SK-N-MC (cell line): ENCODE results near the gene DAZAP1.
"Not testable (repeated sequence)": the region's sequence is repeated elsewhere in the genome, so short reads cannot be mapped to it uniquely, and the experiment has no call there.

Source experiments
- DNase-seq: peaks from one replicate; pipeline ENCODE4 v3.0.0-alpha.2; 2011; ENCODE audit warnings: low read depth, low spot score
- H3K27ac ChIP-seq: fragments of 200-600 bp; sonication (generic); 2 replicates; pipeline ENCODE4 v1.5.1; 2016; ENCODE audit warnings: mixed run types
- H3K36me3 ChIP-seq: fragments of 200-600 bp; sonication (generic); 2 replicates; pipeline ENCODE4 v1.6.1; 2017; ENCODE audit warnings: antibody characterized with exemption, low read length, mixed read lengths; ENCODE audit not compliant: insufficient read depth
- H3K4me3 ChIP-seq: fragments of 200-600 bp; sonication (generic); 2 replicates; pipeline ENCODE4 v1.5.1; 2016
- H3K9ac ChIP-seq: fragments of 200-600 bp; sonication (generic); 2 replicates; pipeline ENCODE4 v1.8.0; 2017; ENCODE audit warnings: mixed run types, mixed read lengths; ENCODE audit not compliant: insufficient read length
- H3K9me3 ChIP-seq: fragments of 200-600 bp; sonication (generic); 2 replicates; pipeline ENCODE4 v1.6.1; 2017; ENCODE audit warnings: low read depth, mild to moderate bottlenecking, antibody characterized with exemption, low read length, moderate library complexity, mixed read lengths
- EZH2 ChIP-seq: fragments of 200-600 bp; sonication (generic); IDR thresholded peaks from one replicate; pipeline ENCODE4 v1.6.1; 2017; ENCODE audit warnings: antibody characterized with exemption
- FOXP2 ChIP-seq: optimal IDR thresholded peaks from 2 replicates; pipeline ENCODE3; 2011; ENCODE audit warnings: mild to moderate bottlenecking, moderate library complexity; ENCODE audit not compliant: insufficient read depth; ENCODE audit errors: extremely low read length, control extremely low read depth
- POLR2AphosphoS5 ChIP-seq: IDR thresholded peaks from 2 replicates; pipeline ENCODE4 v1.6.1; 2012; ENCODE audit warnings: mild to moderate bottlenecking, low read depth, low read length, borderline replicate concordance

The DAZAP1 gene

DNA sequence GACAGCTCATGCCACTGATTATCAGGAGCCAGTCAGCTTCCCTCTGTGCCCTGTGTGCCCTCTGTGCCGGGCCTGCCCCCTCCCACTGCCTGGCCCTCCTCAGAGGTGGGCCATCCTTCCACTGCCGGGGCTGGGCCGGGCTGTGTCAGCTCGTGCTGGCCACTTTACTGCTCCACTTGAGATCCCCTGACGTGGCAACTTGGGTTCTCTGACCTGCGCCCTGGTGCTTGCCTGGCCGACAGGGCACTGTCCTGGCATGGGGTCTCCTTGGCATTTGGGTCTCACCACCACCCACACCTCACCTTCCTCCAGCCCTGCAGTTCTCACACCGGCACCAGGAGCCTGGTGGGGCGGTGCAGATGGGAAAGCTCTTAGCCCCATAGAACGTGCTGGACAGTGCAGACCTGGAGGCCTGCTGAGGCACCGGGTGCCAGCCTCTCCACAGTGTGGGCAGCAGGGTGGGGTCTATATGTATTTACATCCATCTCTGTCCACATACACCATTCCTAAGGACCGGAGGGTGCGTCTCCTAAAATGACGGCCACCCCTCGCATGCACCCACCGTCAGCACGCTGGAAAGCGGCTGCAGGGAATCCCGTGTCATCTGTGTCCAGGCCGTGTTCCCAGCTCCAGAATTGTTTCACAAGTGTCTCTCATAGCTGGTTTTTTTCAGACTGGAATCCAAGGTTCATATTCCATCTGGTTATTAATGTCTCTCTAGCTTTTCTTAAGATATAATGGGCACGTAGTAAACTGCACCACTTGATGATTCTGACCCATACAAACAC, 11.8 kb downstream of the DAZAP1 start:
- no peaks in the 10 kb centered on the region for H3K9me3 ChIP-seq
- no peak for DNase-seq
- no peak overlapping the region for H3K27ac ChIP-seq
- H3K4me3 ChIP-seq = no peak overlapping the region
- TF ChIP-seq EZH2 (no peak), POLR2AphosphoS5 (no peak), FOXP2 (no peak)
- no peak overlapping the region for H3K9ac ChIP-seq
- H3K36me3 ChIP-seq = peaks cover 76% of the 10 kb centered on the region

DNA sequence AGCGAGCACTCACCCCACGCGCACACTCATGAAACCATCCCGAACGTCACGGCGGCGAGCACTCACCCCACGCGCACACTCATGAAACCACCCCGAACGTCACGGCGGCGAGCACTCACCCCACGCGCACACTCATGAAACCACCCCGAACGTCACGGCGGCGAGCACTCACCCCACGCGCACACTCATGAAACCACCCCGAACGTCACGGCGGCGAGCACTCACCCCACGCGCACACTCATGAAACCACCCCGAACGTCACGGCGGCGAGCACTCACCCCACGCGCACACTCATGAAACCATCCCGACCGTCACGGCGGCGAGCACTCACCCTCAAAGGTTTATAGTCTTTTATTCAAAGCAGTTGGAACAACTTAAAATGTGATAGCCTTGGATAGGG, 12.7 kb downstream of the DAZAP1 start:
- H3K9ac ChIP-seq, H3K4me3 ChIP-seq, H3K9me3 ChIP-seq, DNase-seq, H3K27ac ChIP-seq: not testable (repeated sequence)
- H3K36me3 ChIP-seq = peaks cover 83% of the 10 kb centered on the region

- no peak for DNase-seq
- Histone ChIP-seq H3K4me3 (no peak overlapping the region), H3K27ac (0 out of 2 replicates have a peak overlapping the region, but pooled peaks have one; percentile 19), H3K9ac (no peak overlapping the region), H3K9me3 (no peaks in the 10 kb centered on the region), H3K36me3 (peaks cover 87% of the 10 kb centered on the region)
- no peak for TF ChIP-seq POLR2AphosphoS5
- TF ChIP-seq EZH2 = no peak
- TF ChIP-seq FOXP2 = no peak
Measured at GRCh38 chr19:1420590-1420989, 13.2 kb downstream of the DAZAP1 start.

GRCh38 chr19:1421218-1421957, 14.0 kb downstream of the DAZAP1 start:
- H3K27ac ChIP-seq = no peak overlapping the region
- H3K9ac ChIP-seq = no peak overlapping the region
- no peak for DNase-seq
- H3K4me3 ChIP-seq = no peak overlapping the region
- TF ChIP-seq EZH2 = no peak
- TF ChIP-seq POLR2AphosphoS5 = no peak
- H3K36me3 ChIP-seq = peaks cover 93% of the 10 kb centered on the region
- H3K9me3 ChIP-seq = no peaks in the 10 kb centered on the region

DNA sequence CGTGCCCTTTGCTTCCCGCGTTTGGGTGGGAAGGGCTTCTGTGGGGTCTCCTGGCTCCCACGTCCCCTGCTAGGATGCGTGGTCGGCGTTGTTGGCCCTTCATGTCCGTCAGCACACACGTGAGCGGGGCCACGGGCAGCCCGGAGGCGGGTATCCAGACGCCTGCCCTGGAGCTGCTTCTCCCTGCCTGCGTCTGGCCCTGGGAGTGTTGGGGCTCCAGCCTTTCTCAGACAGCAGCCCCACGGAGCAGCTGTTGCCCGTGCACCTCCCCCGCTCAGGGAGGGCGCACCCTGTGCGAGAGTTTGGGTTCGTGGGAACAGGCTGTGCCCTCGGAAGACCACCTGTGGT, 14.5 kb downstream of the DAZAP1 start:
- Histone ChIP-seq H3K4me3 (no peak overlapping the region), H3K9ac (no peak overlapping the region), H3K36me3 (peaks cover 92% of the 10 kb centered on the region), H3K27ac (no peak overlapping the region), H3K9me3 (no peaks in the 10 kb centered on the region)
- TF ChIP-seq EZH2 (no peak), FOXP2 (no peak), POLR2AphosphoS5 (no peak)
- DNase-seq = no peak

- Histone ChIP-seq H3K36me3 (peaks cover 91% of the 10 kb centered on the region), H3K9ac (no peak overlapping the region)
Measured at GRCh38 chr19:1422360-1422759, 15.0 kb downstream of the DAZAP1 start.

DNA sequence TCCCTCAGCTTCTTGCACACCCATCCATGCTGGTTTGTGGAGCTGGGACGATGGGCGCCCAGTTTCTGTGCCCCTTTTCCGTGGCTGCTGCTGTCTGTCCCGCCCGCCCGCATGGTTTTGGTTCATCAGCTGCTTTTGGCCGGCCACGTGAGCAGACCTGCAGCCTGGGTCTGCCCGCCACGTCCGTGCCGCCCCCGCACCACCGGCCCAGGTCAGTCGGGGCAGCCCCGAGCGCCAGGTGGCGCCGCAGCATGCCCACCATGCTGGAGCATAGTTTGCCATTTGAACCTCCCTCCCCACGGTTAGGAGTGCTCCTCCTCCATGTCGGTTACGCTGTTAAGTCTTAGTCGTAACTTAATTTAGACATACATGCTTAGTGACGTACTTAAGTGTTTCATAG, 15.6 kb downstream of the DAZAP1 start:
- TF ChIP-seq FOXP2 = no peak
- no peak for TF ChIP-seq POLR2AphosphoS5
- TF ChIP-seq EZH2 = no peak
- no peak for DNase-seq
- Histone ChIP-seq H3K9ac (no peak overlapping the region), H3K9me3 (no peaks in the 10 kb centered on the region), H3K36me3 (peaks cover 91% of the 10 kb centered on the region), H3K4me3 (no peak overlapping the region), H3K27ac (no peak overlapping the region)

More at GRCh38 chr19:1422360-1422759, 15.0 kb downstream of the DAZAP1 start:
- Histone ChIP-seq H3K27ac (0 out of 2 replicates have a peak overlapping the region, but pooled peaks have one; percentile 36), H3K4me3 (no peak overlapping the region), H3K9me3 (no peaks in the 10 kb centered on the region)
- no peak for TF ChIP-seq FOXP2
- TF ChIP-seq EZH2 = no peak
- no peak for TF ChIP-seq POLR2AphosphoS5
- no peak for DNase-seq

DNA sequence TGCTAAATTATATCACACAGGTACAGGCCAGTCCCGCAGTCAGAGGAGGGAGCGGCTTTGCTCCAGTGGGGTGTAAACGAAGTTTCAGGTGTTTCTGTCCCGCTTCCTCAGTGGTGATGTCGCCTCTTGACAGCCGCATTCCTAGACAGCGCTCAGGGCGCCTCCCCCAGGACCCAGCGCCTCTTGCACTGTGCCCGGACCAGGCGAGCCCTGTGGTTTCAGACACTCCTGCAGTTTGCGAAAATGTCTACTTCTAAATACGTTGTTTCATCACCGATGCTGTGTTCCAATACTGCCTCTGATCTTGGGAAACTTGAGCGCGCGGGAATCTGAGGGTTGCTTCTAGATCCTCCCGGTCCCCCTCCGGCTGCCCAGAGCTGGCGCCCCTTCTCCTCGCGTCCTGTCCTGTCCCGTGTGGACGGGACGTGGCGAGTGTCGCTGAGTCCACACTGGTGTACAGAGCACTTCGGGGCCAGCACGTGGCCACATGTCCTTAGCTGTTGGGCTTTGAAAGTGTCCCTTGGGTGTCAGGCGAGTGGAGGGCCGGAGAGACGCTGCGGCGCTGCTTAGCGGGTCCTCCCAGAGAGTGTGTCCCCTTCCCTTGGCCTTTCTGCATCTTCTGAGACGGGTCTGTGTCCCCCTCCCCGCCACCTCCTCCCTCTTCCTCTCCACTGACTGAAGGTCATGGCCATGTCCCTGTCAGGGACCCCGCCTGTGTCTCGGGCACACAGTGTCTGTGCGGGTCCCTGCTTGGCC, 16.2 kb downstream of the DAZAP1 start:
- no peak overlapping the region for H3K27ac ChIP-seq
- no peak for TF ChIP-seq FOXP2
- H3K9me3 ChIP-seq = no peaks in the 10 kb centered on the region
- peaks cover 91% of the 10 kb centered on the region for H3K36me3 ChIP-seq
- DNase-seq = no peak
- H3K9ac ChIP-seq = no peak overlapping the region
- H3K4me3 ChIP-seq = no peak overlapping the region
